ENCODE results near the gene CDK11B. TPM values are rescaled to one million over a fixed set of nuclear protein-coding genes. Genes with fewer than 3 reads are reported as not detected.

The CDK11B gene
- total RNA-seq, 1 experiment from 2014 or later: 12.9 TPM

DNA sequence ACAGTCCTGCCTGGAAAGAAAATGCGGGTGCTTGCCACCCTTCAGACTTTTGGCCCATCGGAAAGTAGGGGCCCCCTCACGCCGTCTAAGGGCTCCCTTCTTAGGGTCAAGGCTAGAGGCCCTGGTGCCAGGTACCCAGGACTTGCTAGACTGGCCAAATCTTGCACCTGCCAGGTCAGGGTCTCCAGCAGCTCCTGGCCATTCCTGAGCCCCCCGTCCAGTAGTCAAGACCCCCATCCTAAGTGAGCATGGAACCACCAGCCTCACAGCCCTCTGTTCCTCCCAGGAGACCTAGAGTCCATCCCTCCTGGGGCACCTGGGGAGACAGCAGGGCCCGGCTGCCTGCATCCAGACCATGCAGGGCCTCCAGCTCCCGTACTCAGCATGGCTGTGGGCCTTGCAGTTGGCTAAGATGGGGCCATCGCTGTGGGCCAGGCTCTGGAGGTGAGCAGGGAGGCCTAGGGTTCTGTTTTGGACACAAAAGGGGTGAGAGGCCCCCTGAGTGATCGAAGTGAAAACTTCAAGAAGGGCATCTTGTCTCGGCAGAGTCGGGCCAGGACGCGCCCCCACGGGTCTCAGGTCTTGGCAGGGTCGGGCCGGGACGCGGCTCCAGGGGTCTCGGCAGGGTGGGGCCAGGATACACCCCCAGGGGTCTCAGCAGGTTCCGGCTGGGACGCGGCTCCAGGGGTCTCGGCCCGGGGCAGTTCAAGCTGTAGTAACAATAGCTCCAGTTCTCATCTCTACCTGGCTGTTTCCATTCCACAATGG lies 64.8 kb downstream of the CDK11B start:
- in situ Hi-C loops (cut with HindIII; ENCODE audit: low sequenced_read_pairs): no loop called here
- no peak for DNase-seq (ENCODE audit: low spot score)

DNA sequence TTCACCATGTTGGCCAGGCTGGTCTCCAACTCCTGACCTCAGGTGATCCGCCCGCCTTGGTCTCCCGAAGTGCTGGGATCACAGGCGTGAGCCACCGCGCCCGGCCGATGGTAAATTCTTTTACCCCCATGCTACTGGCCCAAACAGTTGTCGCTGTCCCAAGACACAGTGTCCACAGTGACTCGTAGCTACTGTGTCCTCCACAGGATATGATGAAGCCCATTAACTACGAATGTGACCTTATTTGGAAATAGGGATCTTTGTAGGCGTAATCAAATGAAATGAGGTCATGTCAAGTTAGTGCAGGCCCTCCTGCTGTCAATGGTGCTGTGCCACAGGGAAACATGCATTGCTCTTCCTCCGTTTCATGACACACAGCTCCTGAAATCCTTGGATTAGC lies 67.4 kb downstream of the CDK11B start:
- DNase-seq (ENCODE audit: low spot score): no peak
- in situ Hi-C loops (cut with HindIII; ENCODE audit: low sequenced_read_pairs): no loop called here

Other genes with a start within 250 kb of the CDK11B start
- 0.43 and 0.54 TPM in 2 replicates for gene ANKRD65, start 237.7 kb downstream of the CDK11B start, total RNA-seq (2014; rRNA removed; shearing (Covaris generic))
- gene VWA1, start 223.3 kb downstream of the CDK11B start, total RNA-seq (2014; rRNA removed; shearing (Covaris generic)): 20.3 and 26.8 TPM in 2 replicates
- 0.14 TPM in 1 of 2 replicates, not detected in the other for gene ATAD3C, start 209.3 kb downstream of the CDK11B start, total RNA-seq (2014; rRNA removed; shearing (Covaris generic))
- gene ATAD3B, start 187.2 kb downstream of the CDK11B start, total RNA-seq (2014; rRNA removed; shearing (Covaris generic)): 73.1 and 102 TPM in 2 replicates
- gene ATAD3A, start 146.8 kb downstream of the CDK11B start, total RNA-seq (2014; rRNA removed; shearing (Covaris generic)): 88.6 and 111 TPM in 2 replicates
- 1.1 TPM in 1 of 2 replicates, not detected in the other for gene TMEM240, start 118.4 kb downstream of the CDK11B start, total RNA-seq (2014; rRNA removed; shearing (Covaris generic))
- gene SSU72, start 84.1 kb downstream of the CDK11B start, total RNA-seq (2014; rRNA removed; shearing (Covaris generic)): 145 and 169 TPM in 2 replicates
- gene FNDC10, start 58.9 kb downstream of the CDK11B start, total RNA-seq (2014; rRNA removed; shearing (Covaris generic)): 1.2 and 6.8 TPM in 2 replicates
- 37.1 and 63.9 TPM in 2 replicates for gene MIB2, start 43.5 kb downstream of the CDK11B start, total RNA-seq (2014; rRNA removed; shearing (Covaris generic))
- gene MMP23B, start 26.8 kb downstream of the CDK11B start, total RNA-seq (2014; rRNA removed; shearing (Covaris generic)): 1.1 and 1.3 TPM in 2 replicates
- gene SLC35E2B, start 33.8 kb upstream of the CDK11B start, total RNA-seq (2014; rRNA removed; shearing (Covaris generic)): 17.8 and 25.2 TPM in 2 replicates
- gene CDK11A, start 65.4 kb upstream of the CDK11B start, total RNA-seq (2014; rRNA removed; shearing (Covaris generic)): 8.6 and 11.7 TPM in 2 replicates
- 55.0 and 74.4 TPM in 2 replicates for gene NADK, start 119.5 kb upstream of the CDK11B start, total RNA-seq (2014; rRNA removed; shearing (Covaris generic))
- gene GNB1, start 232.1 kb upstream of the CDK11B start, total RNA-seq (2014; rRNA removed; shearing (Covaris generic)): 306 and 351 TPM in 2 replicates